GM10266 (cell line): ENCODE data around the gene SNCA.
A peak's percentile ranks its signal among the peaks of the same experiment; 100 is the strongest.

Source experiments
- DNase-seq: peaks from one replicate; pipeline ENCODE4 v3.0.0; 2012; ENCODE audit errors: extremely low spot score
- TF ChIP-seq, protein P1 (sequence below): IDR thresholded peaks from 2 replicates; pipeline ENCODE4 v1.5.1; 2012; ENCODE audit warnings: mild to moderate bottlenecking, low read depth; ENCODE audit not compliant: control insufficient read depth, insufficient read depth; ENCODE audit errors: missing control alignments

Gene SNCA

DNA sequence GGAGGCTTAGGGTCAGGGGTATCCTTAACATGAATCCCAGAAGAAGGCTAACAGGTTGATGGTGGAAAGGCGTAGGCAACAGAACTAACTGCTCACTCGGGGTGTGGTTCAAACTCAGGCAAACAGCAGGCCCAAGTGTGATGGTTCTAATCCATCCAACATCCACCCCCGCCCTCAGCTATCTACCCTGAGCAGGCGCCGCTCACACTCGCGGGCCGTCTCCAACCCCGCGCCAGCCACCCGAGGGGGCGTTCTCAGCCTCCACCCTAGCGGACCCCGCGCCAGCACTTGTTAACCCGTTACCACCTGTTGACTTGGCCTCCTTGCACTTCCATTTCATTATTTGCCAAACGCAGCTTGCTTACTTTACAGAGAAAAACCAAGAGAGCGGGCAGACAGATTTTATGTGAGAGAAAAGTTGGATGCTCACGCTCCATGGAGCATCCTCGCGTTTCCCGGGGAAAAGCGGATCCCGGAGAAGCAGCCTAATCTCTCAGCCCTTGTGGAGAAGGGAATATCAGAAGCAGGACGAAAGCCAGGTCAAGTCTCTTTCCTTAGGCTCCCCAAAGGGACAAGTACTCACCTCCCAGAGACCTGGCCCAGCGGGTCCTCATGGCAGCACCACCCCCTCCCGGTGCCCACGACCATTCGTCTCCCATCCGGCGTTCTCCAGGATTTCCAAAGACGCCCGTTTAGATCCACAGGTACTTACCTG is 773 bp downstream of the SNCA start:
- no peak for DNase-seq
- TF ChIP-seq, protein P1, sequence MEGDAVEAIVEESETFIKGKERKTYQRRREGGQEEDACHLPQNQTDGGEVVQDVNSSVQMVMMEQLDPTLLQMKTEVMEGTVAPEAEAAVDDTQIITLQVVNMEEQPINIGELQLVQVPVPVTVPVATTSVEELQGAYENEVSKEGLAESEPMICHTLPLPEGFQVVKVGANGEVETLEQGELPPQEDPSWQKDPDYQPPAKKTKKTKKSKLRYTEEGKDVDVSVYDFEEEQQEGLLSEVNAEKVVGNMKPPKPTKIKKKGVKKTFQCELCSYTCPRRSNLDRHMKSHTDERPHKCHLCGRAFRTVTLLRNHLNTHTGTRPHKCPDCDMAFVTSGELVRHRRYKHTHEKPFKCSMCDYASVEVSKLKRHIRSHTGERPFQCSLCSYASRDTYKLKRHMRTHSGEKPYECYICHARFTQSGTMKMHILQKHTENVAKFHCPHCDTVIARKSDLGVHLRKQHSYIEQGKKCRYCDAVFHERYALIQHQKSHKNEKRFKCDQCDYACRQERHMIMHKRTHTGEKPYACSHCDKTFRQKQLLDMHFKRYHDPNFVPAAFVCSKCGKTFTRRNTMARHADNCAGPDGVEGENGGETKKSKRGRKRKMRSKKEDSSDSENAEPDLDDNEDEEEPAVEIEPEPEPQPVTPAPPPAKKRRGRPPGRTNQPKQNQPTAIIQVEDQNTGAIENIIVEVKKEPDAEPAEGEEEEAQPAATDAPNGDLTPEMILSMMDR, result no peak

DNA sequence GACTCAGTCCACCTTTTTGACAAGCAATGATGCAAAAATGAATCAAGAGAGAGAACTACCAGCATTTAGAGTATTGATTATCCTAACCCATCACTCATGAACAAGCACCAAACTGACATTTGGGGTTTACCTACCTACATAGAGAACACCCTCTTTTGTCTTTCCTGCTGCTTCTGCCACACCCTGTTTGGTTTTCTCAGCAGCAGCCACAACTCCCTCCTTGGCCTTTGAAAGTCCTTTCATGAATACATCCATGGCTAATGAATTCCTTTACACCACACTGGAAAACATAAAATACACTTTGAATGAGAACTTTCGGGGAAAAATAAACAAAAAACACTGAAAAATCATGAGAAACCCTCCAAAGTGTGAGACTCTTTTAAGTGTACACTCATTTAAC is 1.5 kb downstream of the SNCA start:
- TF ChIP-seq, protein P1, result no peak
- DNase-seq, result no peak

GRCh38 chr4:89834486-89835209 is 2.3 kb downstream of the SNCA start:
- DNase-seq, result no peak
- TF ChIP-seq, protein P1, result no peak

DNA sequence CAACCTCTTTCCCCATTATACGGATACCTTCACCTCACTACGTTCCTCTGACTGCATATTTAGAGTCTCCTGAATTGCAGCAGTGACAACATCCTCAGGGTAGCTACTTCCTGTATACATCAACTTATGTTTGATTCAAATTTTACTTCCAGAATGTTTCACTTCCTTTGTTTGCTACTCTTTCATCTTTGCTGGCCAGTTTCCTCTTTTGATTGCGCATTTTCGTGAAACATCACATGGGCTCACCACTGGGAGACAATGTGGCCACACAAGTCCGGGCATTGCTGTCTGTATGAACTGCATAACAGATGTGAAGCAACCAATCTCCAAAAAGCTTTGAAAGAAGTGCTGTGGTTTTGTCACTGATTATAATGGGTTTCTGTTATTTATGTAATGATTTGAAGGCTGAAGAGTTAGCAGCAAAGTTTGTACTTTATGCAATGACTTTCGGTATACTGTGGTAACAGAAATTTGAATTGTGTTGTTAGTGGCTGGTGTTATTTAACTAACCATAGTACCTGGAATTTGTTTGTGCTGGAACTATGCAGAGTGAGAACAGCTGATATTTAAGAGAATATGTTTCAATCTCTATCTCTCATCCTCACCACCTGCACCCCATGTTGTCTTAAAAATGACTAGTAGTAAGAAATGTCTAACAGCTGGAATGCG is 7.4 kb downstream of the SNCA start:
- TF ChIP-seq, protein P1, result no peak
- DNase-seq, result peak; percentile 29

- TF ChIP-seq, protein P1, result no peak
- no peak for DNase-seq
Observed at GRCh38 chr4:89823416-89823815, 13.5 kb downstream of the SNCA start.

- DNase-seq, result no peak
- TF ChIP-seq, protein P1, result no peak
Observed at GRCh38 chr4:89821612-89822011, 15.3 kb downstream of the SNCA start.
